Loucy (cell line): ENCODE results near the gene SPAG7.

ENCODE experiments used
- EZH2phosphoT487 ChIP-seq: fragments of 200-600 bp; IDR thresholded peaks from 2 replicates; pipeline ENCODE4 v1.6.1; 2018; ENCODE audit warnings: antibody characterized with exemption, mild to moderate bottlenecking, moderate library complexity, borderline replicate concordance
- TF ChIP-seq, protein P1 (sequence below): fragments of 200-600 bp; sonication (generic); conservative IDR thresholded peaks from 2 replicates; pipeline ENCODE4 v1.5.1; 2014; ENCODE audit warnings: mild to moderate bottlenecking, antibody characterized with exemption, low read length

DNA sequence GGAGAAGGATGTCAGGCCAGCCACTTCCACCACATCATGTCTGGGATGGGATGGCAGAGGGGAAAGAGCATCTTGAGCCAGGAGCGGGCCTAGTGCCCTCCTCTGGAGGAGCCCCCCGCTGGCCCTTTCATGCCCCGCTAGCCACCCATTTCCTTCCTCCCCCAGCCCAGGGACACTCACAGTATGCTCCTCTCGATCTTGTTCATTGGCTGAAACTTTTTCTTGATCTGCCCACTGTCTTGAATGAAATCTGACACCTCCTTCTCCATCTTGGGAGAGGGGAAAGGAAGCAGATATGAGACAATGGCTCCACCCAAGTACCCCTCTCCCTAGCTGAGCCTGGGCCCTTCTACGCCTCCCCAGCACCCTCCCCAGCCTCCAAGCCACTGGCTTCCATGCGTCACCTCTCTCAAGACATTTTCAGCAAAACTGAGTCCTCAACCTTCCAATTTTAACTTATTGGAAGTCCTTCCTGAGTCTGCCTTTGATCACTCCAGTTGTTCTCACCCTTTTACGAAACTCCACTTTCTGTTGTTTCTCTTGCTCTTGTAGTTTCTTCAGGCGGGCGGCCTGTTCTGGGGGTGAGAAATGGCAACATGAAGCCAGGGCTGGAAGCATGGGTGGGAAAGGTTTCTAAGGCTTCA lies 7.2 kb downstream of the SPAG7 start:
- TF ChIP-seq, protein P1, sequence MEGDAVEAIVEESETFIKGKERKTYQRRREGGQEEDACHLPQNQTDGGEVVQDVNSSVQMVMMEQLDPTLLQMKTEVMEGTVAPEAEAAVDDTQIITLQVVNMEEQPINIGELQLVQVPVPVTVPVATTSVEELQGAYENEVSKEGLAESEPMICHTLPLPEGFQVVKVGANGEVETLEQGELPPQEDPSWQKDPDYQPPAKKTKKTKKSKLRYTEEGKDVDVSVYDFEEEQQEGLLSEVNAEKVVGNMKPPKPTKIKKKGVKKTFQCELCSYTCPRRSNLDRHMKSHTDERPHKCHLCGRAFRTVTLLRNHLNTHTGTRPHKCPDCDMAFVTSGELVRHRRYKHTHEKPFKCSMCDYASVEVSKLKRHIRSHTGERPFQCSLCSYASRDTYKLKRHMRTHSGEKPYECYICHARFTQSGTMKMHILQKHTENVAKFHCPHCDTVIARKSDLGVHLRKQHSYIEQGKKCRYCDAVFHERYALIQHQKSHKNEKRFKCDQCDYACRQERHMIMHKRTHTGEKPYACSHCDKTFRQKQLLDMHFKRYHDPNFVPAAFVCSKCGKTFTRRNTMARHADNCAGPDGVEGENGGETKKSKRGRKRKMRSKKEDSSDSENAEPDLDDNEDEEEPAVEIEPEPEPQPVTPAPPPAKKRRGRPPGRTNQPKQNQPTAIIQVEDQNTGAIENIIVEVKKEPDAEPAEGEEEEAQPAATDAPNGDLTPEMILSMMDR = no peak
- TF ChIP-seq EZH2phosphoT487 = no peak
